ENCODE data around the gene ZZZ3. TPM values are rescaled to one million over a fixed set of nuclear protein-coding genes. Genes with fewer than 3 reads are reported as not detected.

Gene ZZZ3
- total and polyA plus RNA-seq, 4 donors, result 8.6 to 48.9 (median 31.1) TPM

DNA sequence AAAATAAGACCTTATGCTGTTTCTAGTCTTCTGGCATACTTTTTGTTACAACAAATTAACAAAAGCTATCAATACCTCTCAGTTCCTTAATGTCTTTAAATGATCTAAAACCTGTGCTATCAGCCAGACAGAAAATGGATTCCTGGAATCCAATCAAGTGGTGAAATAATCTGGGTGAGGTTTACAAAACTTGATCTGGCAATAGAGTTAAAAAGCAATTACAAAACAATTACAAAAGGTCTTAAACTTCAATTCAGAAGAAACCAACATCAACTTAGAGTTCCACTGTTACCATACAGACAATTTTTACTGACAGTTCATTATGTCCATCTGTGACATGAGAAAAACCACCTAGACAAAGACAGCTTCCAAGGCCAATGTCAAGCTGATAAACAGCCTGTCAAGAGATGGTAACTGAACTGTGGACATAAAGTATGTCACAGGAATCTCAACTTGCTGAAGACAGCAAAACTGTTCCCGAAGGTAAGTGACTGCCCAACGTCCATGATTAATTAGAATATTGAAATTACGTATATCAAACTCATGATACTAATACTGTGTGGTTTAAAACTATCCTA lies 17.4 kb downstream of the ZZZ3 start:
- H3K4me3 ChIP-seq (ENCODE audit: low read depth in 1 of 3, low read length in 3 of 3), result no peak overlapping the region
- H3K27ac ChIP-seq (ENCODE audit: low read depth in 1 of 2, low read length in 2 of 2), result peak overlapping the region in 1 of 2 donors; percentile 35
- no peaks in the 10 kb centered on the region for H3K36me3 ChIP-seq (ENCODE audit: control insufficient read depth in 4 of 4, insufficient read depth in 3 of 4, low read depth in 1 of 4, low read length in 3 of 4)
- DNase-seq (ENCODE audit: low spot score), result no peak
- H3K9me3 ChIP-seq (ENCODE audit: control insufficient read depth in 4 of 4, low read length in 3 of 4), result no peaks in the 10 kb centered on the region
- H3K9ac ChIP-seq (ENCODE audit: low read depth in 1 of 2, low read length in 2 of 2), result no peak overlapping the region
- WGBS, result 52% methylated on average over 3 of the region's 3 CpGs
- no peaks in the 10 kb centered on the region for H3K27me3 ChIP-seq (ENCODE audit: control insufficient read depth in 4 of 4, insufficient read depth in 4 of 4, low read length in 3 of 4)
- TF ChIP-seq, protein P1, sequence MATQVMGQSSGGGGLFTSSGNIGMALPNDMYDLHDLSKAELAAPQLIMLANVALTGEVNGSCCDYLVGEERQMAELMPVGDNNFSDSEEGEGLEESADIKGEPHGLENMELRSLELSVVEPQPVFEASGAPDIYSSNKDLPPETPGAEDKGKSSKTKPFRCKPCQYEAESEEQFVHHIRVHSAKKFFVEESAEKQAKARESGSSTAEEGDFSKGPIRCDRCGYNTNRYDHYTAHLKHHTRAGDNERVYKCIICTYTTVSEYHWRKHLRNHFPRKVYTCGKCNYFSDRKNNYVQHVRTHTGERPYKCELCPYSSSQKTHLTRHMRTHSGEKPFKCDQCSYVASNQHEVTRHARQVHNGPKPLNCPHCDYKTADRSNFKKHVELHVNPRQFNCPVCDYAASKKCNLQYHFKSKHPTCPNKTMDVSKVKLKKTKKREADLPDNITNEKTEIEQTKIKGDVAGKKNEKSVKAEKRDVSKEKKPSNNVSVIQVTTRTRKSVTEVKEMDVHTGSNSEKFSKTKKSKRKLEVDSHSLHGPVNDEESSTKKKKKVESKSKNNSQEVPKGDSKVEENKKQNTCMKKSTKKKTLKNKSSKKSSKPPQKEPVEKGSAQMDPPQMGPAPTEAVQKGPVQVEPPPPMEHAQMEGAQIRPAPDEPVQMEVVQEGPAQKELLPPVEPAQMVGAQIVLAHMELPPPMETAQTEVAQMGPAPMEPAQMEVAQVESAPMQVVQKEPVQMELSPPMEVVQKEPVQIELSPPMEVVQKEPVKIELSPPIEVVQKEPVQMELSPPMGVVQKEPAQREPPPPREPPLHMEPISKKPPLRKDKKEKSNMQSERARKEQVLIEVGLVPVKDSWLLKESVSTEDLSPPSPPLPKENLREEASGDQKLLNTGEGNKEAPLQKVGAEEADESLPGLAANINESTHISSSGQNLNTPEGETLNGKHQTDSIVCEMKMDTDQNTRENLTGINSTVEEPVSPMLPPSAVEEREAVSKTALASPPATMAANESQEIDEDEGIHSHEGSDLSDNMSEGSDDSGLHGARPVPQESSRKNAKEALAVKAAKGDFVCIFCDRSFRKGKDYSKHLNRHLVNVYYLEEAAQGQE (IDR thresholded peaks at IDR 0.05), result no peak
- TF ChIP-seq, protein P2, sequence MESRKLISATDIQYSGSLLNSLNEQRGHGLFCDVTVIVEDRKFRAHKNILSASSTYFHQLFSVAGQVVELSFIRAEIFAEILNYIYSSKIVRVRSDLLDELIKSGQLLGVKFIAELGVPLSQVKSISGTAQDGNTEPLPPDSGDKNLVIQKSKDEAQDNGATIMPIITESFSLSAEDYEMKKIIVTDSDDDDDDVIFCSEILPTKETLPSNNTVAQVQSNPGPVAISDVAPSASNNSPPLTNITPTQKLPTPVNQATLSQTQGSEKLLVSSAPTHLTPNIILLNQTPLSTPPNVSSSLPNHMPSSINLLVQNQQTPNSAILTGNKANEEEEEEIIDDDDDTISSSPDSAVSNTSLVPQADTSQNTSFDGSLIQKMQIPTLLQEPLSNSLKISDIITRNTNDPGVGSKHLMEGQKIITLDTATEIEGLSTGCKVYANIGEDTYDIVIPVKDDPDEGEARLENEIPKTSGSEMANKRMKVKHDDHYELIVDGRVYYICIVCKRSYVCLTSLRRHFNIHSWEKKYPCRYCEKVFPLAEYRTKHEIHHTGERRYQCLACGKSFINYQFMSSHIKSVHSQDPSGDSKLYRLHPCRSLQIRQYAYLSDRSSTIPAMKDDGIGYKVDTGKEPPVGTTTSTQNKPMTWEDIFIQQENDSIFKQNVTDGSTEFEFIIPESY (IDR thresholded peaks at IDR 0.05), result no peak
- TF ChIP-seq, protein P3, sequence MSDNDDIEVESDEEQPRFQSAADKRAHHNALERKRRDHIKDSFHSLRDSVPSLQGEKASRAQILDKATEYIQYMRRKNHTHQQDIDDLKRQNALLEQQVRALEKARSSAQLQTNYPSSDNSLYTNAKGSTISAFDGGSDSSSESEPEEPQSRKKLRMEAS (IDR thresholded peaks at IDR 0.05), result no peak
- TF ChIP-seq RXRA (IDR thresholded peaks at IDR 0.05) (no peak), TAF1 (conservative IDR thresholded peaks at IDR 0.05) (no peak), HNF4A (conservative IDR thresholded peaks at IDR 0.05) (peak in 1 of 2 donors; percentile 18), FOXA2 (IDR thresholded peaks at IDR 0.05) (no peak), YY1 (IDR thresholded peaks at IDR 0.05) (peak; percentile 90)
- TF ChIP-seq, protein P4, sequence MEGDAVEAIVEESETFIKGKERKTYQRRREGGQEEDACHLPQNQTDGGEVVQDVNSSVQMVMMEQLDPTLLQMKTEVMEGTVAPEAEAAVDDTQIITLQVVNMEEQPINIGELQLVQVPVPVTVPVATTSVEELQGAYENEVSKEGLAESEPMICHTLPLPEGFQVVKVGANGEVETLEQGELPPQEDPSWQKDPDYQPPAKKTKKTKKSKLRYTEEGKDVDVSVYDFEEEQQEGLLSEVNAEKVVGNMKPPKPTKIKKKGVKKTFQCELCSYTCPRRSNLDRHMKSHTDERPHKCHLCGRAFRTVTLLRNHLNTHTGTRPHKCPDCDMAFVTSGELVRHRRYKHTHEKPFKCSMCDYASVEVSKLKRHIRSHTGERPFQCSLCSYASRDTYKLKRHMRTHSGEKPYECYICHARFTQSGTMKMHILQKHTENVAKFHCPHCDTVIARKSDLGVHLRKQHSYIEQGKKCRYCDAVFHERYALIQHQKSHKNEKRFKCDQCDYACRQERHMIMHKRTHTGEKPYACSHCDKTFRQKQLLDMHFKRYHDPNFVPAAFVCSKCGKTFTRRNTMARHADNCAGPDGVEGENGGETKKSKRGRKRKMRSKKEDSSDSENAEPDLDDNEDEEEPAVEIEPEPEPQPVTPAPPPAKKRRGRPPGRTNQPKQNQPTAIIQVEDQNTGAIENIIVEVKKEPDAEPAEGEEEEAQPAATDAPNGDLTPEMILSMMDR (IDR thresholded peaks at IDR 0.05; ENCODE audit: low read depth, low read length, missing input control), result no peak
- peaks cover 5 to 8% (median 6%) of the 10 kb centered on the region in 4 donors for H3K4me1 ChIP-seq (ENCODE audit: control insufficient read depth in 4 of 4, insufficient read depth in 4 of 4, low read length in 3 of 4)

DNA sequence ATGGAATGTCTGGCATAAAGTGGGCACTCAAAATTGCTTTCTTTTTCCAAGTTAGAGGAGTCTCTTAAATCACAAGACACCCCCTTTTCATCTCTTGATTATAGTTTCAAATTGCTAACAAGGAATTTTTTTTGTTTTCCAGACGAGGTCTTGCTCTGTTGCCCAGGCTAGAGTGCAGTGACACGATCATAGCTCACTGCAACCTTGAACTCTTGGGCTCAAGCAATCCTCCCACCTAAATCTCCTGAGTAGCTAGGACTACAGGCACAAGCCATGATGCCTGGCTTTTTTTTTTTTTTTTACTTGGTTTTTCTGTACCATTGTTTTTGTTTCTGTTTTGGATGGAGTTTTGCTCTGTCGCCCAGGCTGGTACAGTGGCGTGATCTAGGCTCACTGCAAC lies 20.8 kb downstream of the ZZZ3 start:
- no peak for DNase-seq (ENCODE audit: low spot score)

More for the DNA sequence above, 20.8 kb downstream of the ZZZ3 start:
- peaks cover 2 to 6% (median 4%) of the 10 kb centered on the region in 4 donors for H3K4me1 ChIP-seq (ENCODE audit: control insufficient read depth in 4 of 4, insufficient read depth in 4 of 4, low read length in 3 of 4)
- no peak overlapping the region for H3K27ac ChIP-seq (ENCODE audit: low read depth in 1 of 2, low read length in 2 of 2)
- H3K9me3 ChIP-seq (ENCODE audit: control insufficient read depth in 4 of 4, low read length in 3 of 4), result no peaks in the 10 kb centered on the region
- no peaks in the 10 kb centered on the region for H3K27me3 ChIP-seq (ENCODE audit: control insufficient read depth in 4 of 4, insufficient read depth in 4 of 4, low read length in 3 of 4)
- TF ChIP-seq, protein P1 (IDR thresholded peaks at IDR 0.05), result no peak
- TF ChIP-seq FOXA2 (IDR thresholded peaks at IDR 0.05) (no peak), HNF4A (conservative IDR thresholded peaks at IDR 0.05) (peak in 1 of 2 donors; percentile 32), RAD21 (IDR thresholded peaks at IDR 0.05) (no peak), RXRA (IDR thresholded peaks at IDR 0.05) (no peak)
- no peak overlapping the region for H3K9ac ChIP-seq (ENCODE audit: low read depth in 1 of 2, low read length in 2 of 2)
- WGBS, result 77% methylated on average over 4 of the region's 4 CpGs
- H3K4me3 ChIP-seq (ENCODE audit: low read depth in 1 of 3, low read length in 3 of 3), result no peak overlapping the region
- no peaks in the 10 kb centered on the region for H3K36me3 ChIP-seq (ENCODE audit: control insufficient read depth in 4 of 4, insufficient read depth in 3 of 4, low read depth in 1 of 4, low read length in 3 of 4)

Data from liver (tissue), 9 donors.